ENCODE measurements around the gene HLCS.

HLCS gene

DNA sequence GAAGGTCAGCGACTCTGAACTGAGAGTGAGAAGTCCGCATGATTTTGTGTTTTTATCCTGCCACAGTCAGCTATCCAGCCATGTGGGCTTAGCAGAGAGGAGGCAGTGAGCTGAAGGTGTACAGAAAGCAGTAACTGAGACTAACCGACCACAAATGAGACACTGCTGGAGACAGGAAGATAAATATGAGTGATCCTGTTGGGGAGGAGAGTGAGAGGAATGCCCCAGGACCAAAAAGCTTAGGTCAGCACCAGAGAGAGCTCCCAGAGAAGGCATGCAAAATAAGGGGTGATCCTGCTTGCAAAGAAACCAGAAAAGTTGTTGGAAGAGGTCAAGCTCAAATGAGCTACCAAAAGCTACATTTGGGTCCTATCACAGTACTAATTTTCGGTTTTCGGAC is 63.7 kb downstream of the HLCS start:
- TF ChIP-seq, protein P1, sequence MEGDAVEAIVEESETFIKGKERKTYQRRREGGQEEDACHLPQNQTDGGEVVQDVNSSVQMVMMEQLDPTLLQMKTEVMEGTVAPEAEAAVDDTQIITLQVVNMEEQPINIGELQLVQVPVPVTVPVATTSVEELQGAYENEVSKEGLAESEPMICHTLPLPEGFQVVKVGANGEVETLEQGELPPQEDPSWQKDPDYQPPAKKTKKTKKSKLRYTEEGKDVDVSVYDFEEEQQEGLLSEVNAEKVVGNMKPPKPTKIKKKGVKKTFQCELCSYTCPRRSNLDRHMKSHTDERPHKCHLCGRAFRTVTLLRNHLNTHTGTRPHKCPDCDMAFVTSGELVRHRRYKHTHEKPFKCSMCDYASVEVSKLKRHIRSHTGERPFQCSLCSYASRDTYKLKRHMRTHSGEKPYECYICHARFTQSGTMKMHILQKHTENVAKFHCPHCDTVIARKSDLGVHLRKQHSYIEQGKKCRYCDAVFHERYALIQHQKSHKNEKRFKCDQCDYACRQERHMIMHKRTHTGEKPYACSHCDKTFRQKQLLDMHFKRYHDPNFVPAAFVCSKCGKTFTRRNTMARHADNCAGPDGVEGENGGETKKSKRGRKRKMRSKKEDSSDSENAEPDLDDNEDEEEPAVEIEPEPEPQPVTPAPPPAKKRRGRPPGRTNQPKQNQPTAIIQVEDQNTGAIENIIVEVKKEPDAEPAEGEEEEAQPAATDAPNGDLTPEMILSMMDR (conservative IDR thresholded peaks at IDR 0.05; ENCODE audit: control insufficient read depth, insufficient read depth, low read depth, low read length): no peak
- DNase-seq (ENCODE audit: low read depth): peak; percentile 9
- H3K4me3 ChIP-seq (ENCODE audit: control insufficient read depth, low read depth, low read length): no peak overlapping the region

DNA sequence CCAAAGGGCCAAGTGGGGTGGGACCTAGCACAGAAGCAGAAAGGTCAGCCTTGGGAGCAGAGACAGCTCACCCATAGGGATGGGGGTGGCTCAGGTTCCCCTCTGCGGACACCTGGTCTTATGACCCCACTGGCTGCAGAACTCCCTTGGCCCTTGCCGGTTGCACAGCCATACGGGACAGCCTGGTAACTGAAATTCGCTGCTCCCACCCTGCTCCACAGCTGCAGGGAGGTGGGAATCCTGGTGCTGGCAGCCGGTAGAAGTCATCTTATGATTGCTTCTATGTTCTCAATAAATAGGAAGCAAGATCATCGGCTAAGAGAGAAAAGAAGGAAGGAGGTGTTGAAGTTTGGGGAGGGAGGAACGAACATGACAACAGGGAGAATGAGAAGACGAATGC is 64.1 kb downstream of the HLCS start:
- no peak for DNase-seq (ENCODE audit: low read depth)
- TF ChIP-seq, protein P1 (conservative IDR thresholded peaks at IDR 0.05; ENCODE audit: control insufficient read depth, insufficient read depth, low read depth, low read length): no peak
- H3K4me3 ChIP-seq (ENCODE audit: control insufficient read depth, low read depth, low read length): no peak overlapping the region

DNA sequence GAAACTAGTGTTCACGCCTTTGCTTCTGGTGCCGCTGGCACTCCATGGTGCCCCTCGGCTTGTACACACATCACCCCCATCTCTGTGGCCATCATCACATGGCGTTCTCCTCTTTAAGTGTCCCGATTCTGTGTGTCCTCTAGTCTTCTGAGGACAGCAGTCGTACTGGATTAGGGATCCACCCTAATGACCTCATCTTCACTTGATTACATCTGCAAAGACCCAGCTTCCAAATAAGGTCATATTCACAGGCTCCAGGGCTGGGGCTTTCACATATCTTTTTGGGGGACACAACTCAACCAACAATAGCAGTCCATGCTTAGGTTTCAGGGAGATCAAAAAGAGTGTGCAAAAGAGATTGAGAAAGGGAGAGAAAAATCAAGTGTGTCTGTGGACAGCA is 64.9 kb downstream of the HLCS start:
- DNase-seq (ENCODE audit: low read depth): no peak
- no peak overlapping the region for H3K4me3 ChIP-seq (ENCODE audit: control insufficient read depth, low read depth, low read length)

DNA sequence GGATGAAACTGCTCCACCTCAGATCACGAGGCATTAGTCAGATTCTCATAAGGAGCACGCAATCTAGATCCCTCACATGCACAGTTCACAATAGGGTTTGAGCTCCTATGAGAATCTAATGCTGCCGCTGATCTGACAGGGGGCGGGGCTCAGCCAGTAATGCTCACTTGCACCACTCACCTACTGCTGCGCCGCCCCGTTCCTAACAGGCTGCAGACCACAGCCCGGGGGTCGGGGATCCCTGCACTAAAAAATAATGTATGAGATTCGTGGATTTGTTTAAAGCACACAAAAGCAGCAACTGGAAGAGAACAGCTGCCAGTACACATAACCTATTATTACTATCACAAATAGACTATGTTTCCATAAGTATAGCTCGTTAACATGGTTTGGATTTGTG is 72.9 kb downstream of the HLCS start:
- no peak for DNase-seq (ENCODE audit: low read depth)
- TF ChIP-seq, protein P1 (conservative IDR thresholded peaks at IDR 0.05; ENCODE audit: control insufficient read depth, insufficient read depth, low read depth, low read length): no peak
- no peak overlapping the region for H3K4me3 ChIP-seq (ENCODE audit: control insufficient read depth, low read depth, low read length)

More for the DNA sequence above, 64.9 kb downstream of the HLCS start:
- TF ChIP-seq, protein P1 (conservative IDR thresholded peaks at IDR 0.05; ENCODE audit: control insufficient read depth, insufficient read depth, low read depth, low read length): no peak

DNA sequence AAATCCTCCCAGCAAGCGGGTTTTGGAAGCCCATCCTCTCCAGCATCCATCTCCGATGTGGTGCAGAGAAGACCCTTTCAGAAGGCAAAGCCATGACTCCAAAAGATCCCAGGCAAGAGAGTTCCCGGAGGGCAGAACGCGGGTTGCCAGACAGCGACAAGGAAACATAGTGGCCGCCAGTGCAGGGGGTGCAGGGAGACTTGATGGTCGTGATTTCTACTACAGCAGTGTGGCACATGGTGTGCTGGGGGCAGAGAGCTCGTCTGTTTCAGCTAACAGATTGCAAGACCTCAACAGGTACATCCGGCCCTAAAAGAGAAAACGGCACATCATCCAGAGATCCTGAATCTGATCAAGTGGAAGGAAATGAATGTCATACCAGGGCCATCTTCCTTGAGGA is 74.3 kb downstream of the HLCS start:
- no peak for DNase-seq (ENCODE audit: low read depth)
- H3K4me3 ChIP-seq (ENCODE audit: control insufficient read depth, low read depth, low read length): no peak overlapping the region
- TF ChIP-seq, protein P1 (conservative IDR thresholded peaks at IDR 0.05; ENCODE audit: control insufficient read depth, insufficient read depth, low read depth, low read length): no peak

DNA sequence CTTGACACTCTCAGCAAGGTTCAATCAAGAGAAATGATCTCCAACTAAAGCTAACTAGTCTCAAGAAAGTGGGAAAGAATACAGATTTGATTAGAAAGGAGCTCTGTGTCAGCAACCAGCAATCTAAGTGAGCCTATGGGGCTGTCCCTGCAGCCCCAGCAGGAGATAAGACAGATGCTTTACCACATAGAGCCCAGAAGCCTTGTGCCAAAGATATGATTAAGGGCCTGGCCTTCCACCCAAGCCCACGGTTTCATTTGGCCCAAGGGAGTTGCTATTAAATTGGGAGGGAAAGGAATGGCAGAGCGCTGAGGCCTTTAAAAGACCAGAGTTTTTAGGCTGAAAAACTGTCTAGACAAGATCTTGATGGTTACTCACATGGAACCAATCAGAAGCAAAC is 74.8 kb downstream of the HLCS start:
- TF ChIP-seq, protein P1 (conservative IDR thresholded peaks at IDR 0.05; ENCODE audit: control insufficient read depth, insufficient read depth, low read depth, low read length): no peak

DNA sequence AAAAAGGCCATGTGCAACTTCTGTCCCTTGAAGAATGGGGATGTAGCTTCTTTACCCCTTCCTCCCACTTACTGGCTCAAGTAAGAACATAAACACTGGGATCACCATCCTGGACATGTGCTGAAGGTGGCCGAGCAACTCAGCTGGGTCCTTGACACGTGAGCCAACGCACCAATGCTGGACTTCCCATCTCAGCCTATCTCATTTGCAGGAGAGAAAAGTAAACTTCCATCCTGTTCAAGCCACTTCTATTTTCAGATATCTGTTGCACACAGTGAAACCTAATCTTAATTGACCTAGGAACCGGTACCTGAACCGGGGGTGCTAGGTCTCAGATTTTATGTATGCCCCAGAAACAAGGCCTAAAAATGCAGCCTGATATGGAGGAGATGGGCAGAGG is 75.3 kb downstream of the HLCS start:
- DNase-seq (ENCODE audit: low read depth): no peak
- H3K4me3 ChIP-seq (ENCODE audit: control insufficient read depth, low read depth, low read length): no peak overlapping the region
- TF ChIP-seq, protein P1 (conservative IDR thresholded peaks at IDR 0.05; ENCODE audit: control insufficient read depth, insufficient read depth, low read depth, low read length): no peak

More for the DNA sequence above, 74.8 kb downstream of the HLCS start:
- no peak overlapping the region for H3K4me3 ChIP-seq (ENCODE audit: control insufficient read depth, low read depth, low read length)
- DNase-seq (ENCODE audit: low read depth): no peak
